ENCODE measurements around the gene DOCK8.

DNA sequence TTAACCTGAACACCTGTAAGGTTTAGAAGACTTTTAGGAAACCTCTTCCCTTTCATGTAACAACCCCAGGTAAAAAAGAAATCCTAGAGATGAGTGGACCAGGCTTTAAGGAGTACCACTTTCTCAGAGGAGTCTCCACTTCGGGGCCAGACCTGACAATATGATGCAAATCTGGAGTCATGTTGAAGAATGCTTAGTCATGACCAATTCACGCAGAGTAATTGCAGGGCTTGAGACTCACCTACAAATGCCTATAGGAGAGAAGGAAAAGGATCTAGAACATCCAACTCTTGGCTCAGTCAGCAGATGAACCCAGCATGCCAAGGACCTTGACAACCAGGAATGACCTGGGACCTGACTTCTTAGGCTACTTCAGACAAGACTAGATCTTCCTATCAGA, 235.4 kb downstream of the DOCK8 start:
- TF ChIP-seq, protein P1, sequence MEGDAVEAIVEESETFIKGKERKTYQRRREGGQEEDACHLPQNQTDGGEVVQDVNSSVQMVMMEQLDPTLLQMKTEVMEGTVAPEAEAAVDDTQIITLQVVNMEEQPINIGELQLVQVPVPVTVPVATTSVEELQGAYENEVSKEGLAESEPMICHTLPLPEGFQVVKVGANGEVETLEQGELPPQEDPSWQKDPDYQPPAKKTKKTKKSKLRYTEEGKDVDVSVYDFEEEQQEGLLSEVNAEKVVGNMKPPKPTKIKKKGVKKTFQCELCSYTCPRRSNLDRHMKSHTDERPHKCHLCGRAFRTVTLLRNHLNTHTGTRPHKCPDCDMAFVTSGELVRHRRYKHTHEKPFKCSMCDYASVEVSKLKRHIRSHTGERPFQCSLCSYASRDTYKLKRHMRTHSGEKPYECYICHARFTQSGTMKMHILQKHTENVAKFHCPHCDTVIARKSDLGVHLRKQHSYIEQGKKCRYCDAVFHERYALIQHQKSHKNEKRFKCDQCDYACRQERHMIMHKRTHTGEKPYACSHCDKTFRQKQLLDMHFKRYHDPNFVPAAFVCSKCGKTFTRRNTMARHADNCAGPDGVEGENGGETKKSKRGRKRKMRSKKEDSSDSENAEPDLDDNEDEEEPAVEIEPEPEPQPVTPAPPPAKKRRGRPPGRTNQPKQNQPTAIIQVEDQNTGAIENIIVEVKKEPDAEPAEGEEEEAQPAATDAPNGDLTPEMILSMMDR (conservative IDR thresholded peaks at IDR 0.05; ENCODE audit: low read depth in 2 of 2), result no peak
- TF ChIP-seq EZH2 (IDR thresholded peaks at IDR 0.05; ENCODE audit: low read depth, unreplicated experiment), result no peak
- TF ChIP-seq JUNB (IDR thresholded peaks at IDR 0.05; ENCODE audit: unreplicated experiment), result no peak
- TF ChIP-seq EZH2phosphoT487 (IDR thresholded peaks at IDR 0.05; ENCODE audit: unreplicated experiment), result no peak
- TF ChIP-seq CREB1 (CRISPR knock-in tag; IDR thresholded peaks at IDR 0.05; ENCODE audit: low read depth), result no peak
- TF ChIP-seq POLR2AphosphoS5 (IDR thresholded peaks at IDR 0.05; ENCODE audit: low read depth), result no peak
- no peak for TF ChIP-seq ZNF331 (CRISPR knock-in tag; IDR thresholded peaks at IDR 0.05; ENCODE audit: low read depth)
- TF ChIP-seq, protein P2, sequence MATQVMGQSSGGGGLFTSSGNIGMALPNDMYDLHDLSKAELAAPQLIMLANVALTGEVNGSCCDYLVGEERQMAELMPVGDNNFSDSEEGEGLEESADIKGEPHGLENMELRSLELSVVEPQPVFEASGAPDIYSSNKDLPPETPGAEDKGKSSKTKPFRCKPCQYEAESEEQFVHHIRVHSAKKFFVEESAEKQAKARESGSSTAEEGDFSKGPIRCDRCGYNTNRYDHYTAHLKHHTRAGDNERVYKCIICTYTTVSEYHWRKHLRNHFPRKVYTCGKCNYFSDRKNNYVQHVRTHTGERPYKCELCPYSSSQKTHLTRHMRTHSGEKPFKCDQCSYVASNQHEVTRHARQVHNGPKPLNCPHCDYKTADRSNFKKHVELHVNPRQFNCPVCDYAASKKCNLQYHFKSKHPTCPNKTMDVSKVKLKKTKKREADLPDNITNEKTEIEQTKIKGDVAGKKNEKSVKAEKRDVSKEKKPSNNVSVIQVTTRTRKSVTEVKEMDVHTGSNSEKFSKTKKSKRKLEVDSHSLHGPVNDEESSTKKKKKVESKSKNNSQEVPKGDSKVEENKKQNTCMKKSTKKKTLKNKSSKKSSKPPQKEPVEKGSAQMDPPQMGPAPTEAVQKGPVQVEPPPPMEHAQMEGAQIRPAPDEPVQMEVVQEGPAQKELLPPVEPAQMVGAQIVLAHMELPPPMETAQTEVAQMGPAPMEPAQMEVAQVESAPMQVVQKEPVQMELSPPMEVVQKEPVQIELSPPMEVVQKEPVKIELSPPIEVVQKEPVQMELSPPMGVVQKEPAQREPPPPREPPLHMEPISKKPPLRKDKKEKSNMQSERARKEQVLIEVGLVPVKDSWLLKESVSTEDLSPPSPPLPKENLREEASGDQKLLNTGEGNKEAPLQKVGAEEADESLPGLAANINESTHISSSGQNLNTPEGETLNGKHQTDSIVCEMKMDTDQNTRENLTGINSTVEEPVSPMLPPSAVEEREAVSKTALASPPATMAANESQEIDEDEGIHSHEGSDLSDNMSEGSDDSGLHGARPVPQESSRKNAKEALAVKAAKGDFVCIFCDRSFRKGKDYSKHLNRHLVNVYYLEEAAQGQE (IDR thresholded peaks at IDR 0.05; ENCODE audit: unreplicated experiment), result no peak

Measured in GM23338 (cell line).